AG04449 (cell line): ENCODE measurements around the gene C10orf62.

Experiments
- CTCF ChIA-PET: fragments of 350-600 bp; formaldehyde crosslinking; extraction: SDS; loops from one replicate; lab custom pipeline; 2021; ENCODE audit warnings: antibody characterized with exemption; lab: Yijun Ruan, JAX
- POLR2A ChIA-PET: fragments of 400-600, 350-600 bp; formaldehyde crosslinking; extraction: SDS; loops from one replicate; lab custom pipeline; 2020; ENCODE audit warnings: antibody characterized with exemption, inconsistent platforms; lab: Yijun Ruan, JAX
- DNase-seq: peaks from one replicate; pipeline ENCODE4 v3.0.0-alpha.2; 2010; ENCODE audit warnings: low read depth, low spot score
- H3K4me3 ChIP-seq: 2 replicates; pipeline ENCODE4 v1.5.1; 2011; ENCODE audit warnings: low read depth, mild to moderate bottlenecking, control low read depth, low read length
- CTCF ChIP-seq: IDR thresholded peaks from one replicate; pipeline ENCODE4 v1.5.1; 2011; ENCODE audit warnings: mild to moderate bottlenecking, moderate library complexity, low read length, control low read depth, inconsistent platforms; ENCODE audit not compliant: insufficient read depth; ENCODE audit errors: missing control alignments

C10orf62 gene

GRCh38 chr10:97547271-97547600 lies 42.3 kb upstream of the C10orf62 start:
- ChIA-PET CTCF (interaction anchor here (1.2 to 10.3 kb wide), 4 partner anchors 10 to 83 kb away, joined by 3 to 157 read pairs (median 79); partner anchors contain the start of gene ANKRD2), POLR2A (no interaction called here)
- DNase-seq = no peak
- no peak overlapping the region for H3K4me3 ChIP-seq
- TF ChIP-seq CTCF = no peak

- no peak for TF ChIP-seq CTCF
- no peak overlapping the region for H3K4me3 ChIP-seq
- DNase-seq = no peak
- ChIA-PET POLR2A (interaction anchor here (1.0 kb wide), 1 partner anchor 49 kb away, joined by 5 read pairs; the partner anchor contains the start of gene UBTD1), CTCF (interaction anchor here (10.2 to 10.3 kb wide), 2 partner anchors 10 to 22 kb away, joined by 150 to 157 read pairs; partner anchors contain the start of gene ANKRD2)
Measured at GRCh38 chr10:97547962-97548361, 41.6 kb upstream of the C10orf62 start.

- H3K4me3 ChIP-seq = no peak overlapping the region
- POLR2A ChIA-PET = no interaction called here
- no peak for DNase-seq
- CTCF ChIA-PET = interaction anchor here (1.1 to 10.3 kb wide), 4 partner anchors 11 to 85 kb away, joined by 3 to 188 read pairs (median 154); partner anchors contain the start of gene ANKRD2
- TF ChIP-seq CTCF = no peak
Measured at GRCh38 chr10:97548828-97549455, 40.6 kb upstream of the C10orf62 start.

GRCh38 chr10:97549587-97550322 lies 39.8 kb upstream of the C10orf62 start:
- ChIA-PET CTCF (interaction anchor here (1.1 to 10.3 kb wide), 4 partner anchors 12 to 86 kb away, joined by 3 to 188 read pairs (median 154); partner anchors contain the start of gene ANKRD2), POLR2A (no interaction called here)
- no peak for DNase-seq
- TF ChIP-seq CTCF = no peak
- no peak overlapping the region for H3K4me3 ChIP-seq

GRCh38 chr10:97550336-97551149 lies 39.0 kb upstream of the C10orf62 start:
- DNase-seq = no peak
- H3K4me3 ChIP-seq = no peak overlapping the region
- CTCF ChIA-PET = interaction anchor here (0.6 to 10.3 kb wide), 8 partner anchors 11 to 180 kb away, joined by 3 to 188 read pairs (median 5); partner anchors contain the start of gene ANKRD2
- TF ChIP-seq CTCF = no peak
- POLR2A ChIA-PET = no interaction called here
